HG03060 (cell line): ENCODE data around the gene USP7.
A peak's percentile ranks its signal among the peaks of the same experiment; 100 is the strongest.

Experiments used
- ATAC-seq: cut with Tn5 transposase; IDR thresholded peaks from one replicate; pipeline ENCODE4 v1.9.1; 2021; ENCODE audit warnings: low read depth, moderate number of reproducible peaks; ENCODE audit not compliant: unreplicated experiment

USP7 gene

DNA sequence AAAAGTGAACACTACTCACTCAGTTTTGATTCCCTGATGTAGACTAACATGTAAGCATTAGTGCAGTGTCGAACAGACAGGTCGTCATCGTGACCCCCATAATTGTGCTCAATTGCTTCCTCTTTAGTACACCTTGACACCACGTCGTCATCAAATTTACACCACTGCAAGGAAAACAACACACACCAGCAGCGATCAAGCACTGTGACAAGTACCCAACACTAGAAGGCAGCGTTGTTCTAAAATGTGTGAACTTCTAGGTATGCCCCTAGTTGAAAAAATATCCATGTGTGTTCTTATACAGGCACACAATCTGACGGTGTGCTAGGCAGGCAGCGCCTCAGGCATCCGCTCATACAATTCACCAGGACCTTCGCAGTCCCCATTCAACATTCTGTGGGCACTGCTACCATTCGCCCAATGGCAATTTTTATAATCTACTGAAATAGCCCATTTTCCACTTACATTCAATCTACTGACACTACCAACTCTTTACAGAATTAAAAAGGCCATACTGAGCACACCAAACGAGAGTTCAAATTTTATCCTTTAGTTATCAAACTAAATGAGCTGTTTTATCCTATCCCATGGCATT lies 58.4 kb downstream of the USP7 start:
- no peak for ATAC-seq

- no peak for ATAC-seq
These were observed 59.7 kb downstream of the USP7 start for GRCh38 chr16:8904018-8904430.

- ATAC-seq: no peak
These were observed 60.7 kb downstream of the USP7 start for GRCh38 chr16:8903004-8903403.

GRCh38 chr16:8901320-8901861 lies 62.3 kb downstream of the USP7 start:
- ATAC-seq: no peak

DNA sequence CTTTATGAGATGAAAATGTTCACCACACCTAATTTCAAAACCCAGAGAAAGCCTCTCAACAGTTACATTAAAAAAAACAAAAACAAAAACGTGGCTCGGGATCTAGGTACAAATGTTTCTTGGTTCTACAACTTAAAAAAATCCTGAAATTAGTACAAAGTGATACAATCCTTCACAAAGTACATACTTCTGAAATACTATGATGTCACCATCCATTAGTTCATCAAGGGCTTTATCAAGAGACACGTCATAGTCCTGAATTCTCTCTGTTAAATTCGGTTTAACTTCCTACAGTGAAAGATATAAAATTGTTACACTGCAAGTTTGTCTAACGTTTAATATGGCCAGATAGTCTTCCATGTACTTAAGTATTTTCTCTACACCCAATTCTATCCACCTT lies 63.4 kb downstream of the USP7 start:
- no peak for ATAC-seq

DNA sequence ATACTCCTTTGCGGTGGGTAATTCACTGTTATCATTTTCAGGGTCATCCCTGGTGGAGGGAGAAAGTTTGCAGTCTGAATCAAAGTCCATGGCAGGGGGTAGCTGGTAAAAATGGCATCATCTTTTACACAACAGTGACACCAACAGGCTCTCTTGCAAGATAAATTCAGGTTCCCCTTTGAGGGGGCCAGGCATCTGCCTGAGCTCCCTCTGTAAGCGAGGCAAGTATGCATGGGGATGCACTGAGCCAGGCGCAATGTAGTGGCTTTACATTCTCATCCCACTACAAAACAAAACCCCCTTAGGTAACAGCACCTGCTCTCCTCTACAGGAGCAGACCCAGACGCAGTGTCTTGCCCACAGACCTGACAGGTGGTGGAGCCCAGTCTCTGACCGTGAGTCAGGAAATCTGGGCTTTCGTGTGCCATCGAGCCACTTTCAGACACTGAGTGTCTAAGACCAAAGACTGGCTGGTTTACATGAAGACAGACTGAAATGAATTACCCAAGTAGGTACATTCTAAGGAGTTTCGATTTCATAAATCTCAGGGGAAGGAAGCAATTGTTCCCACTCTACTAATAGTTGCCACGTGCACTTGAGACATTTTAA lies 63.9 kb downstream of the USP7 start:
- no peak for ATAC-seq

DNA sequence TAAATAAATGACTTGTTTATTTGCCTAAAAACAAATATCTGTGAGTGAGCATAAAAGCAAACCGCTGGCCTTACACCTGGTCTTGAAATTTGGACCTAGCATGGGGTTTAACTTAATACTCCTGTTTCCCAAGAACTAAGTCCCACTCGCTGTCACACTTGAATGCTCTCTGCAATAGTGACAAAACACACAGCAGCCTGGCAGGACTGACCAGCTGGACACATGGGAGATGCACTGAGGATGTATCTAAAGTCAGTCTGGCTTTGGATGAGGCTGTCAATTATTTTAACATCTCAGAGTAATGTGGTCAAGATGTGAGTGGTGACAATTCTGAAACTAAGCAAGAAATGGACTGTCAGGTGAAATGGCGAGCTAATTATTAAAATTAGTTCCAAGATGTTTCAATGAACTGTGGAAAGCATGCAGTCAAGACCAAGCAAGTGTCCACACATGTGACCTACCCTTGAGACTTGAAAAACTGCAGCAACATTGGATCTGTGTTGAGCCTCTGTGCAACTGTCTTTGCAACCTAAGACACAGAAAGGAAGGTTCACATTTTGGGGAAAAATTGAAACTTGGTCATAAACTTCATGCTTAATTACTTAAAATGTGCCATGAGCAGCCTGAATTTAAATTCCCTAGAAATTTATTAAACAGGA lies 64.9 kb downstream of the USP7 start:
- ATAC-seq: no peak

DNA sequence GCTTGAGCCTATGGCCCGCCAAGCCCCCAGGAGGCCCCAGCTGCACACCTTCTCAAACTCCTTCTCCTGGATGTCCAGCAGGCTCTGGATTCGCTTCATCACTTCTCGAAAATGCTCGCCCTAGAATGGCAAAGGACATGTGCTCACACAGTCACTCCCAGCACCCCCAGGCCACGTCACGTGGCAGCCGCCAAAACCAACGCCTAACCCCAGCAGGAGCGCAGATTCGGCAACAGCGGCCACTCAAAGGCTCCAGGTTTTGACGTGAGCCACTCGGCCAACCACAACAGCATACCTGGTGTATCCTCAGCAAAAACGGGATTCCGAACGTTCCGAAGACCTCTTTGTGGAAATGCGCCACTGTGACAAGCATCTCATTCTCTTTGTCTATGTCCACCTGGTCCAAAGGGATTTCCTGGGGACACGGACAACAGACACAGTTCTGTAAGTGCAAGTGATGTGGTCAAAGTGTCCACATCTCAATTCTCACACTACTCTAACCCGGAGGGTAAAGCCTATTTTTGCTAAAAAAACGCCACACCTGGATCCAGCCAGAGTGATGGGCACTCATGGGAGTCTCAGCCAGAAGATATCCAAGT lies 68.9 kb downstream of the USP7 start:
- ATAC-seq: no peak

DNA sequence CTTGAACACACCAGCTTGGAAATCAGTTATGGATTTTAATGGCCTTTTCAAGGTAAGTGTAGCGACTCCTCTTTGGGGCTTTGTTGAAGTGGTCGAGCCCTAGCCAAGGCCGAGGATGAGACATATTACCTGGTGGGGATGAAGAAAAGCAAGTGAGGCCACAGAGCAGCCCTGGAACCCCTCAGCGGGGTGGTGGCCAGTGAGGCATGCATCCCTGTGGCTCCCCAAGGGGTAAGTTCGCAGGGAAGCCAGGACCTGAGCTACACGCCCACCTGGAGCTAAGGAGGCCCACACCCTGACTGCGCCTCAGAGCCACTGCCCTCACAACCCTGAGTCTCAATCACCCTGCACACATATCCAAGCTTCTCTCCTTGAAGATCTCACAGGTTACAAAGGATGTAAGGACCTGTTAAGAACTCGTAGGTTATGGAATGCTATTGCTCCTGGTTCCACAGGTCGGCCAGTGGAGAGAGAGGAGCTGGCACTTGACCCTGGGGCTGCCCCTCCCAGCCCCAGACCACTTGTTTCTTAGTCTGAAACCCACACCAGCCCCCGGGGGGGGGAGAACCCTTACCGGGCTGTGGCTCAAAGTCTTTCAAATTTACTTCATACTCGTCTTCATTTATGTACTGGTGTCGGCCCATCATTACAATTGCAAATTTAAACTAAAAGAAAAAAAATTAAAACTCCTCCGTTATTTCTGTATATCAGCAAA lies 69.6 kb downstream of the USP7 start:
- ATAC-seq: no peak

- no peak for ATAC-seq
These were observed 70.3 kb downstream of the USP7 start for GRCh38 chr16:8893426-8893825.

DNA sequence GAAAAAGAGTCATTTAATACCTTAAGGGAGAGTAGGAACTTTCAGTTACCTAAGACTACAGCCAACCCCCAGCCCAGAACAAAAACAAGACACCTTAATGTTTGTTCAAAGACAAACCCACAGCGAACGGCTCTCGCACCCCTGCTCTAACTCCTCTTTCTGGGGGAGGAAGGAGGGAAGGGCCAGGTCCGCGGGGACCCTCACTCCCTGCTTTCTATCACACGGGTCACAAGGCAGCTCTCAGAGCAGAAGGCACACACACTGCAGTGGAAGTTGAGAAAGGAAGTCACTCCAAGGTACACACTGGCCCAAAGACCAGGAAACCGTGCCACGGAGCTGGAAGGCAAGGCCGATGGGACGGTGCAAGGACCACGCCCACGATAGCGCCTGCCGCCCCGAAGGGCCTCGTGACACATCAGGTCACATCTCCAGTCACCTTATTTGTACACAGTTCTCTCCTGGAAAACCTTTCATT lies 71.6 kb downstream of the USP7 start:
- ATAC-seq: peak; percentile 16

DNA sequence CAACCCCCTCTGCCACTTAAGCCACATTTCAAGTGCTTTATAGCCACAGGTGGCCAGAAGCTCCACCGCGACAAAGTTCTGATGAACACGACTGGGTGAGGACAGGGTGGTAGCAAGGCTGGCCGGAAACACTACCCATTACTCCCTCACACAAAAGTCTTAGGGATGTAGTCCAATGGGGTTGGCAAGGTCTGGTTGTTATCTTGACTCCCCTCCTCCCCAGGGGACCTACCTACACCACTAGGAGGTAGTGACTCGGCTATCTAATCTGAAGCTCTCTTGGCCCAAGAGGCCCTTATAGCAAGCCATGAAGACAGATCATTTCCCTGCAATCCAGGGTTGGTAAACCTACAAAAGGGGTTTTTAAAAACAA lies 73.2 kb downstream of the USP7 start:
- no peak for ATAC-seq

DNA sequence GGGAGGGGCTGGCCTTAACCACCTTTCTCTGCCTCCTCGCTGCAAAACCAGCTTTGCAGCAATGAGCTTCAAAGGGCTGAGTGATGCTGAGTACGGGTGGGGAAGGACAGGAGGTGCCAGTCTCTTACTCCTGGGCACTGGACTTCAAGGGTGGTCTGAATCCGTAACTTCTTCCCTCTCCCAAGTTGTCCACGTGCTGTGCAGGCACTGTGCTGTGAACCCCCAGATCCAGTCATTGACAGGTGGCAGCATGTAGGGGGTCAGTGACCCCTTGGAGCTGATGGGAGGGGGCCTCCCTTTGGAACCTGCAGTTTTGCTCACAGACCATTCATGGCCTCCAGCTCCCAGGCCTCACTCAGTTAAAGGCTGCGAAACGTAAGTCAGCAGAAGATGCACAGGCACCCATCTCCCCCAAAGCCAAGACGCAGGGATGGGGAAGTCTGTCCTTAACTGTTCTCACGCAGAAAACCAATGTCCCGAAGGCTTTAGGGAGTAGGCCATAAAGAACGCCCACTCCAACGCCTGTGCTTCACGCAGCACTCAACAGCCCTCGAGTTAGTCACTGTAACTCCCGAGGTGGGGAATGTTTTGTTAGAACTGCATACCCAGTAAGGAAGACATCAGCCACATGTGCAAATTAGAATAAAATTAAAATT lies 73.7 kb downstream of the USP7 start:
- ATAC-seq: no peak

GRCh38 chr16:8888951-8889892 lies 74.5 kb downstream of the USP7 start:
- no peak for ATAC-seq

DNA sequence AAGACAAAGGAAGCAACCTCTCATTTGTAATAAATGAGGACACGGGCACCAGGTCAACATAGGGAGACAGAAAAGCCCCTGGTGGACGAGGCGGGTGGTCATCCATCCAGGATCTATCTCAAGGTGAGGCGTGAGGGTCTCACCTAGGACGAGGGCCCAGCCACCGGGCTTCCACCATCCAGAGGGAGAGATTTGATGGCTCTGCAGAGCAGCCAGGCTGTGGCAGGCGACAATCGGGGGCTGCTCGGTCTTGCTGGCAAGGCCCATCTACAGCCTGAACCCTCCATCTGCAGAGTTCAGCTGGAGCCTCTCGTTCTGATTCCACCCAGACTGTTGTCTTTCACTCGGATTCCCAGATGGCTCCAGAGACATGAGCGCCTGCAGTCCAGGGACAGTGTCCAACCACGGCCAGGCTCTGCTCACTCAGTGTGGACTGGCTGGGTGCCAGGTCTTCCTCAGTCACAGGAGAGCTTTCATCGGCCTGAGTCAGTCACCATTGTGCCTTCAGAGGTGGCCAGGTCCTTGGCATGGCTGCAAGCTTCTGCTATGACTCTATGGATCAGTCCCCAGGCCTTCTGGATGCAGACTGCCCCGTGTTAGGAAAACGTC lies 75.7 kb downstream of the USP7 start:
- ATAC-seq: no peak

DNA sequence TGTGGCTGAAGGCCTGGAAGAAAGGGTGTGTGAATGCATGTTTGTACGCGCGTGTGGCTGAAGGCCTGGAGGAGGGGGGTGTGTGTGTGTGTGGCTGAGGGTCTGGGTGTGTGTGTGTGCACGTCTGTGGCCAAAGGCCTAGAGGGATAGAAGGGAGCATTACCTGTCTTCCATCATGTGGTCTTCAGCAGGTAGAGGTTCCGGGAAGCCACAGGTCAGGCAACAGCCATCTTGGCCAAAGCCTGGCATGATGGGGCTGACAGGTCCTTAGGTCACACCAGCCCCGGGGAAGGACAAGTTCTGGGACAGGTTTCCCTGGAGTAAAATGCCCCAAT lies 76.3 kb downstream of the USP7 start:
- no peak for ATAC-seq

DNA sequence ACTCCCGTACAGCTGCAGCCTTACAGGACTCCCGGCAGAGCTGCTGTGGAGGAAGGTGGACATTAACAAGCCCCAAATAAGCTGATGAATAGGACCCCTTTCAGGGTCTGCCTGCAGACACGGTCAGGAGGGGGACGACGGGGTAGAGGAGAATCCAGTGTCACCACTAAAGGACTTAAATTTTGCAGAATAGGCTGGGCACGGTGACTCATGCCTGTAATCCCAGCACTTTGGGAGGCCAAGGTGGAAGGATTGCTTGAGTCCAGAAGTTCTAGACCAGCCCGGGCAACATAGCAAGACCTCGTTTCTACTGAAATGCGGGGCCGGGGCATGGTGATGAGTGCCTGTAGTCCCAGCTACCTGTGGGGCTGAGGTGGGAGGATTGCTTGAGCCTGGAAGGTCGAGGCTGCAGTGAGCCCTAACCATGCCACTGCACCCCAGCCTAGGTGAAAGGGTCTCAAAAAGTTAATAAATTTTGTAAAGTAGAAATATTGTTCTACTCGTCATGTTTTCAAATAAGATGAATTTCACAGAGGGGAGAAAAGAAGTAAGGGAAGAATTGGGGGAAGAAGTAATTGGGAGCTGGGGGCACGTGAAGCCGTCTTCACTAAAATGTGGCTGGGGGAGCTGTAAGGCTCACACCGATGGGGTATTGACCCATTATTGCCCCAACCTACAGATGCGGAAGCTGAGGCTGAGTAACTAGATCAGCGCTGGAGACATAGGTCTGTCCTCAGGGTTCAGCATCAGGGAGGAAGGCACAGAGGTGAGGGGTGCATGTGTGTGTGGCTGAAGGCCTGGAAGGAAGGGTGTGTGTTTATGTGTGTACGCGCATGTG lies 76.9 kb downstream of the USP7 start:
- no peak for ATAC-seq
